ENCODE data around the gene KATNB1.
"Not testable (repeated sequence)": the region's sequence is repeated elsewhere in the genome, so short reads cannot be mapped to it uniquely, and the experiment has no call there.

Gene KATNB1

GRCh38 chr16:57726433-57726947 lies 9.1 kb upstream of the KATNB1 start:
- no peak for DNase-seq

- DNase-seq: no peak
These were observed 8.0 kb upstream of the KATNB1 start for GRCh38 chr16:57727610-57728009.

GRCh38 chr16:57728336-57729181 lies 7.0 kb upstream of the KATNB1 start:
- DNase-seq: peak; percentile 26

- DNase-seq: no peak
These were observed 6.4 kb upstream of the KATNB1 start for GRCh38 chr16:57729182-57729484.

GRCh38 chr16:57729852-57730251 lies 5.7 kb upstream of the KATNB1 start:
- not testable (repeated sequence) for DNase-seq

- DNase-seq: no peak
These were observed 4.5 kb upstream of the KATNB1 start for GRCh38 chr16:57730771-57731730.

- DNase-seq: no peak
These were observed 3.5 kb upstream of the KATNB1 start for GRCh38 chr16:57732037-57732436.

GRCh38 chr16:57732714-57733113 lies 2.9 kb upstream of the KATNB1 start:
- DNase-seq: no peak

- no peak for DNase-seq
These were observed 1.2 kb upstream of the KATNB1 start for GRCh38 chr16:57734308-57734924.

- peak; percentile 98 for DNase-seq
These were observed 430 bp upstream of the KATNB1 start for GRCh38 chr16:57734925-57735754.

GRCh38 chr16:57736419-57737351 lies 1.1 kb downstream of the KATNB1 start:
- DNase-seq: peak; percentile 55

GRCh38 chr16:57738844-57739243 lies 3.3 kb downstream of the KATNB1 start:
- DNase-seq: no peak

GRCh38 chr16:57739756-57740422 lies 4.3 kb downstream of the KATNB1 start:
- no peak for DNase-seq

- no peak for DNase-seq
These were observed 5.0 kb downstream of the KATNB1 start for GRCh38 chr16:57740423-57741071.

GRCh38 chr16:57741660-57742191 lies 6.2 kb downstream of the KATNB1 start:
- no peak for DNase-seq

GRCh38 chr16:57742543-57742942 lies 7.0 kb downstream of the KATNB1 start:
- DNase-seq: no peak

- DNase-seq: no peak
These were observed 7.9 kb downstream of the KATNB1 start for GRCh38 chr16:57743458-57743857.

- DNase-seq: no peak
These were observed 8.5 kb downstream of the KATNB1 start for GRCh38 chr16:57743886-57744641.

- DNase-seq: no peak
These were observed 9.0 kb downstream of the KATNB1 start for GRCh38 chr16:57744642-57744903.
